ENCODE measurements around the gene SMIM10. TPM values are rescaled to one million over a fixed set of nuclear protein-coding genes. Genes with fewer than 3 reads are reported as not detected.
A peak's percentile ranks its signal among the peaks of the same experiment; 100 is the strongest.
"Not testable (repeated sequence)": the region's sequence is repeated elsewhere in the genome, so short reads cannot be mapped to it uniquely, and the experiment has no call there.

The SMIM10 gene
- under 1 TPM; 0.52 to 0.71 TPM for total RNA-seq

- Mint-ChIP-seq H3K9me3 (ENCODE audit: insufficient read depth) (no peaks in the 10 kb centered on the region), H3K36me3 (ENCODE audit: low read depth) (no peaks in the 10 kb centered on the region), H3K4me1 (ENCODE audit: low read depth) (peaks cover 18% of the 10 kb centered on the region), H3K4me3 (peak within 1 kb of the TSS; percentile 69), H3K27ac (peak within 1 kb of the TSS; percentile 73), H3K27me3 (ENCODE audit: low read depth) (peaks cover 13% of the 10 kb centered on the region)
- ATAC-seq (peak; percentile 91), DNase-seq (peak; percentile 31)
- ChIA-PET CTCF (interaction anchor here (1.1 kb wide), 1 partner anchor 10 kb away, joined by 3 read pairs; no protein-coding TSS in a partner anchor), POLR2A (no interaction called here)
Measured at GRCh38 chrX:134990801-134991481, at the start of gene SMIM10. Gene SMIM10 (plus strand): TSS chrX:134990991. CDS start chrX:134991096, 105 bp downstream.

GRCh38 chrX:134946364-134946763, 44.4 kb upstream of the SMIM10 start:
- H3K4me1 Mint-ChIP-seq (ENCODE audit: low read depth); H3K27ac Mint-ChIP-seq; H3K36me3 Mint-ChIP-seq (ENCODE audit: low read depth); H3K9me3 Mint-ChIP-seq (ENCODE audit: insufficient read depth); POLR2A ChIA-PET; CTCF ChIA-PET; H3K27me3 Mint-ChIP-seq (ENCODE audit: low read depth); DNase-seq; ATAC-seq; H3K4me3 Mint-ChIP-seq: not testable (repeated sequence)

- Mint-ChIP-seq H3K27me3 (ENCODE audit: low read depth) (no peaks in the 10 kb centered on the region), H3K27ac (no peak overlapping the region), H3K36me3 (ENCODE audit: low read depth) (no peaks in the 10 kb centered on the region), H3K9me3 (ENCODE audit: insufficient read depth) (no peaks in the 10 kb centered on the region), H3K4me1 (ENCODE audit: low read depth) (peaks cover 4% of the 10 kb centered on the region), H3K4me3 (no peak overlapping the region)
- DNase-seq (no peak), ATAC-seq (no peak)
- ChIA-PET CTCF (no interaction called here), POLR2A (no interaction called here)
Measured at GRCh38 chrX:134948333-134949241, 42.2 kb upstream of the SMIM10 start.

- DNase-seq (no peak), ATAC-seq (no peak)
- Mint-ChIP-seq H3K36me3 (ENCODE audit: low read depth) (no peaks in the 10 kb centered on the region), H3K27me3 (ENCODE audit: low read depth) (no peaks in the 10 kb centered on the region), H3K9me3 (ENCODE audit: insufficient read depth) (no peaks in the 10 kb centered on the region), H3K27ac (no peak overlapping the region), H3K4me3 (no peak overlapping the region), H3K4me1 (ENCODE audit: low read depth) (peaks cover 4% of the 10 kb centered on the region)
- ChIA-PET POLR2A (no interaction called here), CTCF (no interaction called here)
Measured at GRCh38 chrX:134949271-134949670, 41.5 kb upstream of the SMIM10 start.

- DNase-seq (no peak), ATAC-seq (no peak)
- H3K27ac Mint-ChIP-seq, result no peak overlapping the region
- no peaks in the 10 kb centered on the region for H3K9me3 Mint-ChIP-seq (ENCODE audit: insufficient read depth)
- peaks cover 7% of the 10 kb centered on the region for H3K27me3 Mint-ChIP-seq (ENCODE audit: low read depth)
- no peaks in the 10 kb centered on the region for H3K36me3 Mint-ChIP-seq (ENCODE audit: low read depth)
- H3K4me3 Mint-ChIP-seq, result no peak overlapping the region
- H3K4me1 Mint-ChIP-seq (ENCODE audit: low read depth), result no peaks in the 10 kb centered on the region
- ChIA-PET CTCF (no interaction called here), POLR2A (no interaction called here)
Measured at GRCh38 chrX:134957836-134958235, 33.0 kb upstream of the SMIM10 start.

- H3K4me1 Mint-ChIP-seq (ENCODE audit: low read depth); DNase-seq; H3K36me3 Mint-ChIP-seq (ENCODE audit: low read depth); H3K27ac Mint-ChIP-seq; POLR2A ChIA-PET; CTCF ChIA-PET; H3K4me3 Mint-ChIP-seq; ATAC-seq; H3K9me3 Mint-ChIP-seq (ENCODE audit: insufficient read depth); H3K27me3 Mint-ChIP-seq (ENCODE audit: low read depth): not testable (repeated sequence)
Measured at GRCh38 chrX:134960366-134960765, 30.4 kb upstream of the SMIM10 start.

GRCh38 chrX:134963041-134963440, 27.8 kb upstream of the SMIM10 start:
- CTCF ChIA-PET, result no interaction called here

GRCh38 chrX:134969726-134970125, 21.1 kb upstream of the SMIM10 start:
- H3K36me3 Mint-ChIP-seq (ENCODE audit: low read depth), result no peaks in the 10 kb centered on the region
- ATAC-seq, result no peak
- no peak for DNase-seq
- ChIA-PET POLR2A (no interaction called here), CTCF (no interaction called here)
- H3K27me3 Mint-ChIP-seq (ENCODE audit: low read depth), result peaks cover 9% of the 10 kb centered on the region
- no peak overlapping the region for H3K4me3 Mint-ChIP-seq
- no peaks in the 10 kb centered on the region for H3K4me1 Mint-ChIP-seq (ENCODE audit: low read depth)
- H3K9me3 Mint-ChIP-seq (ENCODE audit: insufficient read depth), result no peaks in the 10 kb centered on the region
- H3K27ac Mint-ChIP-seq, result no peak overlapping the region

More at GRCh38 chrX:134963041-134963440, 27.8 kb upstream of the SMIM10 start:
- Mint-ChIP-seq H3K36me3 (ENCODE audit: low read depth) (no peaks in the 10 kb centered on the region), H3K27me3 (ENCODE audit: low read depth) (peaks cover 8% of the 10 kb centered on the region), H3K4me3 (no peak overlapping the region), H3K27ac (no peak overlapping the region), H3K4me1 (ENCODE audit: low read depth) (no peaks in the 10 kb centered on the region), H3K9me3 (ENCODE audit: insufficient read depth) (no peaks in the 10 kb centered on the region)
- ATAC-seq, result no peak
- DNase-seq, result no peak
- POLR2A ChIA-PET, result no interaction called here

- ATAC-seq (no peak), DNase-seq (no peak)
- H3K9me3 Mint-ChIP-seq (ENCODE audit: insufficient read depth), result no peaks in the 10 kb centered on the region
- no peaks in the 10 kb centered on the region for H3K4me1 Mint-ChIP-seq (ENCODE audit: low read depth)
- H3K36me3 Mint-ChIP-seq (ENCODE audit: low read depth), result no peaks in the 10 kb centered on the region
- H3K27ac Mint-ChIP-seq, result no peak overlapping the region
- peaks cover 15% of the 10 kb centered on the region for H3K27me3 Mint-ChIP-seq (ENCODE audit: low read depth)
- ChIA-PET CTCF (no interaction called here), POLR2A (no interaction called here)
- H3K4me3 Mint-ChIP-seq, result no peak overlapping the region
Measured at GRCh38 chrX:134971926-134972325, 18.9 kb upstream of the SMIM10 start.

- POLR2A ChIA-PET, result no interaction called here
- CTCF ChIA-PET, result no interaction called here
- H3K27ac Mint-ChIP-seq, result no peak overlapping the region
- H3K36me3 Mint-ChIP-seq (ENCODE audit: low read depth), result no peaks in the 10 kb centered on the region
- no peak overlapping the region for H3K4me3 Mint-ChIP-seq
- peaks cover 24% of the 10 kb centered on the region for H3K27me3 Mint-ChIP-seq (ENCODE audit: low read depth)
- no peaks in the 10 kb centered on the region for H3K9me3 Mint-ChIP-seq (ENCODE audit: insufficient read depth)
- ATAC-seq, result no peak
- DNase-seq, result no peak
- H3K4me1 Mint-ChIP-seq (ENCODE audit: low read depth), result no peaks in the 10 kb centered on the region
Measured at GRCh38 chrX:134975516-134975915, 15.3 kb upstream of the SMIM10 start.

- ChIA-PET CTCF (interaction anchor here (1.4 kb wide), 1 partner anchor 15 kb away, joined by 4 read pairs; no protein-coding TSS in a partner anchor), POLR2A (no interaction called here)
- no peaks in the 10 kb centered on the region for H3K9me3 Mint-ChIP-seq (ENCODE audit: insufficient read depth)
- H3K36me3 Mint-ChIP-seq (ENCODE audit: low read depth), result no peaks in the 10 kb centered on the region
- H3K4me3 Mint-ChIP-seq, result no peak overlapping the region
- DNase-seq, result no peak
- peaks cover 17% of the 10 kb centered on the region for H3K27me3 Mint-ChIP-seq (ENCODE audit: low read depth)
- no peak overlapping the region for H3K27ac Mint-ChIP-seq
- ATAC-seq, result no peak
- no peaks in the 10 kb centered on the region for H3K4me1 Mint-ChIP-seq (ENCODE audit: low read depth)
Measured at GRCh38 chrX:134981910-134982309, 8.9 kb upstream of the SMIM10 start.

GRCh38 chrX:134982748-134983147, 8.0 kb upstream of the SMIM10 start:
- Mint-ChIP-seq H3K4me3 (no peak overlapping the region), H3K36me3 (ENCODE audit: low read depth) (no peaks in the 10 kb centered on the region), H3K4me1 (ENCODE audit: low read depth) (no peaks in the 10 kb centered on the region), H3K27ac (no peak overlapping the region), H3K9me3 (ENCODE audit: insufficient read depth) (no peaks in the 10 kb centered on the region), H3K27me3 (ENCODE audit: low read depth) (peaks cover 17% of the 10 kb centered on the region)
- DNase-seq (no peak), ATAC-seq (no peak)
- CTCF ChIA-PET, result no interaction called here
- POLR2A ChIA-PET, result no interaction called here

Data from activated CD8-positive, alpha-beta T cell treated with anti-CD3 and anti-CD28 coated beads, Interleukin-2, amount 10 ng/mL, durations not matched to agents 7 days and 5 days (primary cell).